OCI-LY7 (cell line): ENCODE results near the gene KNSTRN. TPM values are rescaled to one million over a fixed set of nuclear protein-coding genes. Genes with fewer than 3 reads are reported as not detected.

Experiments
- BruUV-seq: library from RNA; stranded (reverse); fragments of 400-500 nt; replicated peaks from 2 replicates; lab custom pipeline; 2021; lab: Mats Ljungman, UMichigan
- CTCF ChIA-PET: fragments of 300-600 bp; sonication (Branson Sonifier 250); formaldehyde crosslinking; loops from one replicate; lab custom pipeline; 2022; ENCODE audit warnings: antibody characterized with exemption; ENCODE audit not compliant: unreplicated experiment; lab: Charles Lee
- POLR2A ChIA-PET: fragments of 300-600 bp; sonication (Branson Sonifier 250); formaldehyde crosslinking; loops from one replicate; lab custom pipeline; 2022; ENCODE audit warnings: antibody characterized with exemption; lab: Charles Lee
- DNase-seq: peaks from one replicate; pipeline ENCODE4 v3.0.0-alpha.2; 2015; ENCODE audit warnings: low spot score
- H2AFZ ChIP-seq: fragments of 200-600 bp; sonication (generic), shearing (Covaris generic); 2 replicates; pipeline ENCODE4 v1.6.1; 2014; ENCODE audit warnings: mild to moderate bottlenecking, antibody characterized with exemption, low read length, moderate library complexity
- H3K27ac ChIP-seq: fragments of 200-600 bp; sonication (generic); 2 replicates; pipeline ENCODE4 v1.5.1; 2014; ENCODE audit warnings: mixed run types, low read depth, mild to moderate bottlenecking, moderate library complexity, low read length, inconsistent platforms; ENCODE audit not compliant: poor library complexity, severe bottlenecking
- H3K36me3 ChIP-seq: fragments of 200-600 bp; sonication (generic); 2 replicates; pipeline ENCODE4 v1.6.1; 2014; ENCODE audit warnings: mild to moderate bottlenecking, antibody characterized with exemption, low read length, moderate library complexity, mixed read lengths; ENCODE audit not compliant: insufficient read depth
- H3K4me1 ChIP-seq: fragments of 200-600 bp; sonication (generic); 2 replicates; pipeline ENCODE4 v1.5.1; 2014; ENCODE audit warnings: mild to moderate bottlenecking, low read length; ENCODE audit not compliant: insufficient read depth, poor library complexity, severe bottlenecking
- H3K4me2 ChIP-seq: fragments of 200-600 bp; sonication (generic); 2 replicates; pipeline ENCODE4 v1.6.1; 2014; ENCODE audit warnings: mild to moderate bottlenecking, low read length
- H3K4me3 ChIP-seq: fragments of 200-600 bp; sonication (generic); 2 replicates; pipeline ENCODE4 v1.5.1; 2014; ENCODE audit warnings: mild to moderate bottlenecking, low read depth, low read length; ENCODE audit not compliant: poor library complexity, severe bottlenecking
- H3K79me2 ChIP-seq: fragments of 200-600 bp; sonication (generic); 2 replicates; pipeline ENCODE4 v1.6.1; 2016; ENCODE audit warnings: low read depth, mild to moderate bottlenecking, low read length, moderate library complexity, mixed read lengths; ENCODE audit not compliant: insufficient read depth
- H3K9me2 ChIP-seq: fragments of 200-600 bp; sonication (generic); 2 replicates; pipeline ENCODE4 v1.6.1; 2016; ENCODE audit warnings: mild to moderate bottlenecking, low read length, mixed read lengths; ENCODE audit not compliant: insufficient read depth
- H3K9me3 ChIP-seq: fragments of 200-600 bp; sonication (generic); 2 replicates; pipeline ENCODE4 v1.6.1; 2014; ENCODE audit warnings: mild to moderate bottlenecking, mixed run types, low read length, mixed read lengths
- H4K20me1 ChIP-seq: fragments of 200-600 bp; sonication (generic); 2 replicates; pipeline ENCODE4 v1.6.1; 2014; ENCODE audit warnings: mild to moderate bottlenecking, antibody characterized with exemption, low read length, moderate library complexity, mixed read lengths; ENCODE audit not compliant: insufficient read depth
- EZH2phosphoT487 ChIP-seq: fragments of 200-600 bp; sonication (generic); IDR thresholded peaks from 2 replicates; pipeline ENCODE4 v1.6.1; 2018; ENCODE audit warnings: low read depth, borderline replicate concordance, mild to moderate bottlenecking, mixed run types, antibody characterized with exemption, low read length, moderate library complexity, mixed read lengths
- intact Hi-C: fragments of 100-400 bp; cut with micrococcal nuclease; formaldehyde crosslinking; loops from one replicate; pipeline ENCODE4 v1.10.0; 2022; ENCODE audit not compliant: unreplicated experiment
- total RNA-seq, 2 experiments: library from RNA; depleted of rRNA in 1 of 2; stranded (reverse); fragments of >200 nt in 1 of 2; shearing (Covaris generic) in 1 of 2; gene quantifications; 2 replicates each; pipeline ENCODE4 v1.2.3, GENCODE V29; 2014 to 2022
- TF ChIP-seq, protein P1 (sequence below): fragments of 200-600 bp; sonication (generic); conservative IDR thresholded peaks from 2 replicates; pipeline ENCODE4 v1.5.1; 2014; ENCODE audit warnings: mild to moderate bottlenecking, antibody characterized with exemption, low read length, moderate library complexity, mixed read lengths

The KNSTRN gene
- total RNA-seq, 2 experiments from 2014 or later: 89.6 to 106 TPM

DNA sequence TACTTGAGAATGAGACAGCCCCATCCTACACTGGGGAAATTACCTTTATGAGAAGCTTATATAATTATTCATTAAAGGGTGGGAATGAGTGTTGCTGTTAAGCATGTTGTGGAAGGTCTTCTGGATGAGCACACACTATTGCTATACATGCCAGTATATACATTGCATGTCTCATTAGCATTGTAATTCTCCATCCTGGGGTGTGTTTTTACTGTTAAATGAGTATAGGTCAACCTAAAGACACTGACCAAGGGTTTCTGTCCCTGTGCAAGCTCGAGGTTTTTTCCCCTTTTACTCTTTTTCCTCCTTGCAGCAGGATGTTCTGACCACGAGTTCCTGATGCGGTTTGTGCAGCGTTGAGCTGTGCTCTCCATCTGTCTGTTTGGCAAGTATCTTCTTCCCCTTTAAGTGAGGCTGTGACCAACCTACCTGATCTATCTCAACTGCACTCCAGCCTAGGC is 15.9 kb downstream of the KNSTRN start:
- Histone ChIP-seq H4K20me1 (no peaks in the 10 kb centered on the region), H3K4me3 (no peak overlapping the region), H3K79me2 (no peaks in the 10 kb centered on the region), H3K27ac (no peak overlapping the region), H3K4me2 (no peak overlapping the region; the same call in 1 of the 2 replicates), H3K9me3 (no peaks in the 10 kb centered on the region), H3K9me2 (no peaks in the 10 kb centered on the region), H2AFZ (no peak overlapping the region), H3K4me1 (peaks cover 6% of the 10 kb centered on the region), H3K36me3 (peaks cover 30% of the 10 kb centered on the region)
- CTCF ChIA-PET: interaction anchor here (0.6 kb wide), 1 partner anchor 9 kb away, joined by 3 read pairs; no protein-coding TSS in a partner anchor
- TF ChIP-seq, protein P1, sequence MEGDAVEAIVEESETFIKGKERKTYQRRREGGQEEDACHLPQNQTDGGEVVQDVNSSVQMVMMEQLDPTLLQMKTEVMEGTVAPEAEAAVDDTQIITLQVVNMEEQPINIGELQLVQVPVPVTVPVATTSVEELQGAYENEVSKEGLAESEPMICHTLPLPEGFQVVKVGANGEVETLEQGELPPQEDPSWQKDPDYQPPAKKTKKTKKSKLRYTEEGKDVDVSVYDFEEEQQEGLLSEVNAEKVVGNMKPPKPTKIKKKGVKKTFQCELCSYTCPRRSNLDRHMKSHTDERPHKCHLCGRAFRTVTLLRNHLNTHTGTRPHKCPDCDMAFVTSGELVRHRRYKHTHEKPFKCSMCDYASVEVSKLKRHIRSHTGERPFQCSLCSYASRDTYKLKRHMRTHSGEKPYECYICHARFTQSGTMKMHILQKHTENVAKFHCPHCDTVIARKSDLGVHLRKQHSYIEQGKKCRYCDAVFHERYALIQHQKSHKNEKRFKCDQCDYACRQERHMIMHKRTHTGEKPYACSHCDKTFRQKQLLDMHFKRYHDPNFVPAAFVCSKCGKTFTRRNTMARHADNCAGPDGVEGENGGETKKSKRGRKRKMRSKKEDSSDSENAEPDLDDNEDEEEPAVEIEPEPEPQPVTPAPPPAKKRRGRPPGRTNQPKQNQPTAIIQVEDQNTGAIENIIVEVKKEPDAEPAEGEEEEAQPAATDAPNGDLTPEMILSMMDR: no peak
- no peak for TF ChIP-seq EZH2phosphoT487
- POLR2A ChIA-PET: interaction anchor here (0.6 to 1.7 kb wide), 4 partner anchors 11 to 20 kb away, joined by 3 to 4 read pairs (median 4); partner anchors contain the start of gene KNSTRN
- intact Hi-C loops: no loop called here
- BruUV-seq: no TSS peak
- peak; percentile 22 for DNase-seq

DNA sequence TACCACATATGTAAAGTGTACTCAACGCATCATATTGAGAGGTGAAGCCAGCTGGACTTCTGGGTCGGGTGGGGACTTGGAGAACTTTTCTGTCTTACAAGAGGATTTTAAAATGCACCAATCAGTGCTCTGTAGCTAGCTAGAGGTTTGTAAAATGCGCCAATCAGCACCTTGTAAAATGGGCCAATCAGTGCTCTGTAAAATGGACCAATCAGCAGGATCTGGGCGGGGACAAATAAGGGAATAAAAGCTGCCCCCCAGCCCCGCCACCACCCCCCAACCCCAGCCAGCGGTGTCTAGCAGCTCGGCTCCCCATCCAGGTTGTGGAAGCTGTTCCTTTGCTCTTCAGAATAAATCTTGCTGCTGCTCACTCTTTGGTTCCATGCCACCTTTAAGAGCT is 16.8 kb downstream of the KNSTRN start:
- Histone ChIP-seq H2AFZ (no peak overlapping the region), H3K79me2 (no peaks in the 10 kb centered on the region), H3K4me3 (no peak overlapping the region), H3K9me2 (no peaks in the 10 kb centered on the region), H3K27ac (no peak overlapping the region), H4K20me1 (no peaks in the 10 kb centered on the region), H3K9me3 (no peaks in the 10 kb centered on the region), H3K36me3 (peaks cover 21% of the 10 kb centered on the region), H3K4me1 (peaks cover 6% of the 10 kb centered on the region), H3K4me2 (no peak overlapping the region)
- ChIA-PET POLR2A (interaction anchor here (0.6 to 1.1 kb wide), 5 partner anchors 9 to 322 kb away, joined by 3 to 5 read pairs (median 3); no protein-coding TSS in a partner anchor), CTCF (no interaction called here)
- no peak for DNase-seq
- intact Hi-C loops: no loop called here
- BruUV-seq: no TSS peak
- no peak for TF ChIP-seq EZH2phosphoT487
- TF ChIP-seq, protein P1: no peak
